ENCODE data around the gene TEX14. TPM values are rescaled to one million over a fixed set of nuclear protein-coding genes. Genes with fewer than 3 reads are reported as not detected.

Gene TEX14
- total RNA-seq, 1 experiment from 2014 or later = 0.89 TPM

DNA sequence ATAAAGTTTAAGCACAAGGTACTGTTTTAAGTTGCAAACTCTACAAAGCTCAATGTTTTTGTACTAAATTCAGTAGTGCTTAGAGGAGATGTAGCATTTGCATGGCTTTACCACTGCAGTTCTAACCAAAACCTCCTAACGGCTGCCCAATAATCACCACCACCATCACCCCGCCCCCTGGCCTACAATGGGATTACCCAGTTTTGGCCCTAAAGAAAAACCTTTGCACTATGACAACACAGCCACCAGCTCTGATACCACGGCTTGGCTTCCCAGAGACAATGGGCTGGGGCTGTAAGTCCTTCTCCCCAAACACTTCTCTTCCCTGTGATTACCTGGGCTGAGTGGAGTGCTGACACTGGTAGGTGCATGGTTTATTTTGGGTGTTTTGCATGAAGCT lies 119.0 kb downstream of the TEX14 start:
- Histone ChIP-seq H3K36me3 (ENCODE audit: control insufficient read depth in 1 of 2, insufficient read depth in 2 of 2, low read length in 2 of 2) (no peaks in the 10 kb centered on the region), H3K4me1 (ENCODE audit: control insufficient read depth in 1 of 2, insufficient read depth in 2 of 2, low read length in 2 of 2) (peaks cover 5 to 19% of the 10 kb centered on the region in 2 experiments), H3K4me3 (replicated peaks in 1 of 2; ENCODE audit: low read depth in 1 of 2, low read length in 2 of 2) (no peak overlapping the region), H3K9ac (ENCODE audit: low read length) (no peak overlapping the region), H3K9me3 (ENCODE audit: control insufficient read depth in 1 of 2, insufficient read depth in 1 of 2, low read depth in 1 of 2, low read length in 2 of 2) (no peaks in the 10 kb centered on the region), H3K79me2 (ENCODE audit: insufficient read depth, low read length) (no peaks in the 10 kb centered on the region), H3K27me3 (ENCODE audit: insufficient read depth, low read length) (no peaks in the 10 kb centered on the region), H3K9me2 (ENCODE audit: insufficient read depth) (no peaks in the 10 kb centered on the region), H3K27ac (ENCODE audit: low read depth, low read length) (no peak overlapping the region), H3K4me2 (ENCODE audit: low read length) (no peak overlapping the region), H4K20me1 (ENCODE audit: insufficient read depth) (no peaks in the 10 kb centered on the region), H2AFZ (ENCODE audit: low read depth, low read length, poor library complexity, severe bottlenecking) (no peak overlapping the region)
- intact Hi-C loops (cut with micrococcal nuclease) = no loop called here
- DNase-seq (ENCODE audit: low read depth, low spot score) (no peak), ATAC-seq (no peak)
- RAD21 ChIA-PET (ENCODE audit: low non-redundant PET in 1 of 2, low total read pairs in 2 of 2, uncharacterized antibody in 2 of 2, unreplicated experiment in 2 of 2) = interaction anchor here in 1 of 2 experiments (0.5 kb wide), 1 partner anchor 206 kb away, joined by 3 read pairs; no protein-coding TSS in a partner anchor
- BruUV-seq (replicated peaks) = no TSS peak
- POLR2A ChIA-PET = interaction anchor here (4.0 kb wide), 1 partner anchor 59 kb away, joined by 21 read pairs; no protein-coding TSS in a partner anchor
- no peak for TF ChIP-seq SIN3A (IDR thresholded peaks at IDR 0.05; ENCODE audit: low read depth)
- no peak for TF ChIP-seq ELF1 (IDR thresholded peaks at IDR 0.05; ENCODE audit: borderline replicate concordance, low read depth)
- no peak for TF ChIP-seq POLR2AphosphoS5 (IDR thresholded peaks at IDR 0.05; ENCODE audit: low read depth, low read length)
- TF ChIP-seq TCF7L2 (IDR thresholded peaks at IDR 0.05; ENCODE audit: borderline replicate concordance, extremely low read depth, insufficient read depth, insufficient read length) = no peak
- no peak for TF ChIP-seq POLR2A (IDR thresholded peaks at IDR 0.05; ENCODE audit: borderline replicate concordance, extremely low read depth, insufficient read depth, insufficient read length)
- no peak for TF ChIP-seq EGR1 (IDR thresholded peaks at IDR 0.05; ENCODE audit: low read depth)
- TF ChIP-seq FOSL1 (IDR thresholded peaks at IDR 0.05; ENCODE audit: low read depth) = no peak
- CTCF ChIA-PET = interaction anchor here (1.4 kb wide), 1 partner anchor 31 kb away, joined by 3 read pairs; no protein-coding TSS in a partner anchor

DNA sequence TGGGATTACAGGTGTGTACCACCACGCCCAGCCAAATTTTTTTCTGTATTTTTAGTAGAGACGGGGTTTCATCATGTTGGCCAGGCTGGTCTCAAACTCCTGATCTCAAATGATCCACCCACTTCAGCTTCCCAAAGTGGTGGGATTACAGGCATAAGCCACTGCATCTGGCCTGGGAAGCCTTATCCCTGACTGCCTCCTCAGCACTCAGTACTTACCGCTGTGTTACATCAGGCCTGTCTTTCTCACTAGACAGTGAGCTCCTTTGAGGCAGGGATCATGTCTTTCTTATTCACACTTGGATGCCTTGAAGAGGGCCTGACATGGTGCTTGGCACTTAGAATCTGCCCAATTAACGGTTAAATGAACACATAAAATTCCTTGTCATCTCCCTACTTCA lies 121.1 kb downstream of the TEX14 start:
- Histone ChIP-seq H3K4me1 (ENCODE audit: control insufficient read depth in 1 of 2, insufficient read depth in 2 of 2, low read length in 2 of 2) (peaks cover 4 to 9% of the 10 kb centered on the region in 2 experiments; a peak in 3 of 4 replicates), H3K4me3 (replicated peaks in 1 of 2; ENCODE audit: low read depth in 1 of 2, low read length in 2 of 2) (no peak overlapping the region), H3K27me3 (ENCODE audit: insufficient read depth, low read length) (no peaks in the 10 kb centered on the region), H3K4me2 (ENCODE audit: low read length) (no peak overlapping the region), H3K9me3 (ENCODE audit: control insufficient read depth in 1 of 2, insufficient read depth in 1 of 2, low read depth in 1 of 2, low read length in 2 of 2) (no peaks in the 10 kb centered on the region), H3K9ac (ENCODE audit: low read length) (no peak overlapping the region), H2AFZ (ENCODE audit: low read depth, low read length, poor library complexity, severe bottlenecking) (no peak overlapping the region), H3K79me2 (ENCODE audit: insufficient read depth, low read length) (no peaks in the 10 kb centered on the region), H3K27ac (ENCODE audit: low read depth, low read length) (no peak overlapping the region), H4K20me1 (ENCODE audit: insufficient read depth) (no peaks in the 10 kb centered on the region), H3K9me2 (ENCODE audit: insufficient read depth) (no peaks in the 10 kb centered on the region), H3K36me3 (ENCODE audit: control insufficient read depth in 1 of 2, insufficient read depth in 2 of 2, low read length in 2 of 2) (no peaks in the 10 kb centered on the region)
- CTCF ChIA-PET = interaction anchor here (1.0 kb wide), 1 partner anchor 17 kb away, joined by 3 read pairs; no protein-coding TSS in a partner anchor
- DNase-seq (ENCODE audit: low read depth, low spot score) = no peak
- POLR2A ChIA-PET = interaction anchor here (4.0 kb wide), 1 partner anchor 61 kb away, joined by 21 read pairs; no protein-coding TSS in a partner anchor
- TF ChIP-seq, protein P1, sequence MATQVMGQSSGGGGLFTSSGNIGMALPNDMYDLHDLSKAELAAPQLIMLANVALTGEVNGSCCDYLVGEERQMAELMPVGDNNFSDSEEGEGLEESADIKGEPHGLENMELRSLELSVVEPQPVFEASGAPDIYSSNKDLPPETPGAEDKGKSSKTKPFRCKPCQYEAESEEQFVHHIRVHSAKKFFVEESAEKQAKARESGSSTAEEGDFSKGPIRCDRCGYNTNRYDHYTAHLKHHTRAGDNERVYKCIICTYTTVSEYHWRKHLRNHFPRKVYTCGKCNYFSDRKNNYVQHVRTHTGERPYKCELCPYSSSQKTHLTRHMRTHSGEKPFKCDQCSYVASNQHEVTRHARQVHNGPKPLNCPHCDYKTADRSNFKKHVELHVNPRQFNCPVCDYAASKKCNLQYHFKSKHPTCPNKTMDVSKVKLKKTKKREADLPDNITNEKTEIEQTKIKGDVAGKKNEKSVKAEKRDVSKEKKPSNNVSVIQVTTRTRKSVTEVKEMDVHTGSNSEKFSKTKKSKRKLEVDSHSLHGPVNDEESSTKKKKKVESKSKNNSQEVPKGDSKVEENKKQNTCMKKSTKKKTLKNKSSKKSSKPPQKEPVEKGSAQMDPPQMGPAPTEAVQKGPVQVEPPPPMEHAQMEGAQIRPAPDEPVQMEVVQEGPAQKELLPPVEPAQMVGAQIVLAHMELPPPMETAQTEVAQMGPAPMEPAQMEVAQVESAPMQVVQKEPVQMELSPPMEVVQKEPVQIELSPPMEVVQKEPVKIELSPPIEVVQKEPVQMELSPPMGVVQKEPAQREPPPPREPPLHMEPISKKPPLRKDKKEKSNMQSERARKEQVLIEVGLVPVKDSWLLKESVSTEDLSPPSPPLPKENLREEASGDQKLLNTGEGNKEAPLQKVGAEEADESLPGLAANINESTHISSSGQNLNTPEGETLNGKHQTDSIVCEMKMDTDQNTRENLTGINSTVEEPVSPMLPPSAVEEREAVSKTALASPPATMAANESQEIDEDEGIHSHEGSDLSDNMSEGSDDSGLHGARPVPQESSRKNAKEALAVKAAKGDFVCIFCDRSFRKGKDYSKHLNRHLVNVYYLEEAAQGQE (IDR thresholded peaks at IDR 0.05; ENCODE audit: low read depth) = no peak
- TF ChIP-seq POLR2AphosphoS5 (IDR thresholded peaks at IDR 0.05; ENCODE audit: low read depth, low read length) (no peak), SP1 (IDR thresholded peaks at IDR 0.05; ENCODE audit: low read depth) (no peak), POLR2A (IDR thresholded peaks at IDR 0.05; ENCODE audit: borderline replicate concordance, extremely low read depth, insufficient read depth, insufficient read length) (no peak)
- no TSS peak for BruUV-seq (replicated peaks)
- ATAC-seq = no peak
- RAD21 ChIA-PET (ENCODE audit: low non-redundant PET in 1 of 2, low total read pairs in 2 of 2, uncharacterized antibody in 2 of 2, unreplicated experiment in 2 of 2) = no interaction called here
- intact Hi-C loops (cut with micrococcal nuclease) = no loop called here
